DMS79 (cell line): Measurements from ENCODE around the gene CFAP54.

Experiments
- DNase-seq: peaks from one replicate; lab custom pipeline; 2025; lab: John Stamatoyannopoulos, UW

CFAP54 gene

GRCh38 chr12:96828169-96828789 lies 338.9 kb downstream of the CFAP54 start:
- no peak for DNase-seq

- no peak for DNase-seq
These were observed 340.0 kb downstream of the CFAP54 start for GRCh38 chr12:96829354-96829753.

DNA sequence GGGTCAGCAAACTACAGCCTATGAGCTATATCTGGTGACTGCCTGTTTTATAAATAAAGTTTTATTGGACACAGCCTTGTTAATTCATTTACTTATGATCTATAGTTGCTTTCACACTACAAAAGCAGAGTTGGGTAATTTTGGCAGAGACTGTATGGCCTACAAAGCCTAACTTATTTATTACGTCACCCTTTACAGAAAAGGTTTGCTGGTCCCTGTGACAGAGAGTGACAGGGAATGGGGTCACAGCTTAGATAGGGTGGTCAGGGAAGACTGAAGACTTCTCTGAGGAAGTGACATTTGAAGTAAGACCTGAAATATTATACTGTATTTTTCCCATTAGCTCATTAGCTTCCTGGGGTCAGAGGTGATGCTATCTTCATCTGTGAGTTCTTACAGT lies 342.0 kb downstream of the CFAP54 start:
- DNase-seq, result no peak

GRCh38 chr12:96846293-96846692 lies 356.9 kb downstream of the CFAP54 start:
- DNase-seq, result no peak

DNA sequence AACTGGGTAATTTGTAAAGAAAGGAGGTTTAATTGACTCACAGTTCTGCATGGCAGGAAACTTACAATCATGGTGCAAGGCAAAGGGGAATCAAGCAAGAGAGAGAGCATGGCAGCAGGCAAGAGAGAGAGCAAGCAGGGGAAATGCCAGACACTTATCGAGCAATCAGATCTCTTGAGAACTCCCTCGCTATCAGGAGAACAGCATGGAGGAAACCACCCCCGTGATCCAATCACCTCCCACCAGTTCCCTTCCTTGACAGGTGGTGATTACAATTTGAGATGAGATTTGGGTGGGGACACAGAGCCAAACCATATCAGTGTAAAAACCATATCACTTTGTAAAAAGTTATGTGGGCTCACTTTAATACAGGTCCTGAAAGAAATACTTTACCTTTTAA lies 361.3 kb downstream of the CFAP54 start:
- no peak for DNase-seq

DNA sequence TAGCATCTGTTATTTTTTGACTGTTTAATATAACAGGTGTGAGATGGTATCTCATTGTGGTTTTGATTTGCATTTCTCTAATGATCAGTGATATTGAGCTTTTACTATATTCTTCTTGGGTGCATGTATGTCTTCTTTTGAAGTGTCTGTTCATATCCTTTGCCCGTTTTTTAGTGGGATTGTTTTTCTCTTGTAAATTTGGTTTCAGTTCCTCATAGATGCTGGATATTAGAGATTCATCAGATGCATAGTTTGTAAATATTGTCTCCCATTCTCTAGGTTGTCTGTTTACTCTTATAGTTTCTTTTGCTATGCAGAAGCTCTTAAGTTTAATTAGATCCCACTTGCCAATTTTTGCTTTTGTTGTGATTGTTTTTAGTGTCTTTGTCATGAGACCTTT lies 368.8 kb downstream of the CFAP54 start:
- DNase-seq, result no peak

- no peak for DNase-seq
These were observed 372.3 kb downstream of the CFAP54 start for GRCh38 chr12:96861656-96862055.

DNA sequence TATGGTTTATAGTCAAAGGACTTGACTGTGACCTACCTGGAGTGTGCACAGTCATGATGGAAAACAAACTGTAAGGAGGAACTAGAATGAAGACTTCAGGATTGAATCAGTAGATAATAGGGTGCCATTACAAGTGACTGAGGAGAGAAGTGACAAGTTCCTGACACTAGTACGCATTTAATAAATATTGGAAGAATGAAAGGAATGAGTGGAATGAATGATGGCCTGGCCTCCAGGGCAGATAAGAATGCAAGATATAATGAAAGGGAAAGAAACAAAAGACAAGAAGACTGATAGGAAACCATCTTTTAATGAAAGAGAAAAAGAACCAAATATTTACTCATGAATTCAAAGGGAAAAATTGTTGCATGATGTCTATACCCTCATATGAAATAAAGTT lies 372.9 kb downstream of the CFAP54 start:
- no peak for DNase-seq

GRCh38 chr12:96864335-96864734 lies 375.0 kb downstream of the CFAP54 start:
- no peak for DNase-seq

DNA sequence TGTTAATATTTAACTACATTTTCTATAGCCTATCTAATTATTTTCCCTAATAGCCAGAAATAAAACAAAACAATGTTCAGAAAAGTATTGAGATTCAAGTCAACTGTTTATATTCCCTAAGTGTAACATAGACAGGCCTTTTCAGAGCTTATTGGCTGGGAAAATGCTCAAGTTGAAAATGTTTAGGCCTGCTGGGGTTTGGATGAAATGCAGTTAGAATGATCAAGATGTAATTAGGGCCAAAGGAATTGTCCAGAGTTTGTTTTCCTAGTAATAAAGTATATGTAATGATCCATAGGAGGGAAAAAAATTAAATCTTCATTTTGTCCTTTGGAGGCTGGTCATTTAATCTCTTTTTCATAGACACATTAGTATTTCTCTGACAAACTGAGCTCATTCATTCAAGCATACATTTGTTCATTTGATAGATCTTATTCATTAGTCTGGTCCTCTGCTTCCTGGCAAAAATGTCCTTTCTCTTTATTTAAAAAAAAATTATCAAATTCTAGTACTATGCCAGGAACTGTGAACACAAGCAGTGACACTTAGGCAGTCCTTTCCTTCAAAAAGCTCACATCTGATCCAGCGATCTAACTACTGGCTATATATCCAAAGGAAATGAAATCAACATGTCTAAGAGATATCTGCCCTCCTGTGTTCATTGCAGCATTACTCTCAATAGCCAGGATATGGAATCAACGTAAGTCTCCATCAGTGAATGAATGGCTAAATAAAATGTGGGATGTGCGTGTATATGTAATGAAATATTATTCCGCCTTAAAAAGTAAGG lies 377.6 kb downstream of the CFAP54 start:
- DNase-seq, result no peak

GRCh38 chr12:96870946-96871345 lies 381.6 kb downstream of the CFAP54 start:
- no peak for DNase-seq

DNA sequence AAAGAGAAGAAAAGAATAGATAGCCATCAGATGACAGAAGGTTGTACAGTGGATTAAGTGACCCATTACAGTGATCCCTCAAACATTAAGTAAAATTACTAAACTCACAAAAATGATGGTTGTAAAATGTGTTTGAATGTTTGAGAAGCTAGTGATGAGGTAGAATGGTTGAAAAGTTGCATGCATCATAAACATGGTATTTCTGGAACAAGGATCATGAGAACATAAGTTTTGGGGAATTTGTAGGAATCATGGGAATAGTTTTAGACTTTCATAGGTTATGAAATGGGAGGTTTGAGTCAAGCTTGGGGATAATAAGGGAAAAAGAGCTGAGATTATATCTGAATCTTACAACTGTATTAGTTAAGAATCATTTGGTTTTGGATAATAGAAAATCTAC lies 383.6 kb downstream of the CFAP54 start:
- DNase-seq, result no peak

- DNase-seq, result no peak
These were observed 384.8 kb downstream of the CFAP54 start for GRCh38 chr12:96874211-96874610.

DNA sequence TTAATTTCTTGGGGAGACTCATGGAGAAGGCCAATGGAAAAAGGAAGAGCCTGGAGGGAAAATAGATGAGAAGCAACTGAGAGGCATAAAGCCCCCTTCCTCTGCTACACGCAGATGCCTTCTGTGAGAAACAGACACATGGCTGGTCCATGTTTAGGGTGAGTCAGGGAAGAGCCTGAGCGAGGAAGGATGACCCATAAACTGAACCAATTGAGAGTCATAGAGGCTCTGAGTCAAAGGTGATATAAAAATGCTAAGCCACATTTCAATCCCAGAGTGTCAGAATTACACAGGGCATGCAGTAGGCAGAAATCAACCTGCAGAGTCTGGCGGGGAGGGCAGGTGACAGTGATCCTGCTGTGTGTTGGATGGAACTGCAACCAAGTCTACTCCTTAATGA lies 387.6 kb downstream of the CFAP54 start:
- DNase-seq, result no peak

- no peak for DNase-seq
These were observed 389.3 kb downstream of the CFAP54 start for GRCh38 chr12:96878704-96879103.

DNA sequence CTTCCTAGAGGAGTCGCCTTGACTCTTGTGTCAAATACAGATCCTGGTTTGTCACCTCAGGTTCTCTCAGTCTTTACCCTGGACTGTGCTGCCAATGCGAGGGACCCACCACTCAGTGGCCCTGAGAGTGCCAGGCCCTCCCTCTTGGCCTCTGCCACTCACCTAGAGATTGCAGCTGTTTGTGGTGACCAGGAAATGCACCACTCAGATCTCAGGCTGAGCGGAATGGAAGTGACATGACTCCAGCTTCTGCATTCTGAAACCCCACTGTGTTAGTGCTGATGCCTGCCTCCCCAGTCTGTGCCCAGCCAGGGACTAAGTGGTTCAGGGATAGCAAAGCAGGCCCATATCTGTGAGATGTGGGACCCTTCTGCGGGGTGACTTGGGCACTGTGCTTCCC lies 389.9 kb downstream of the CFAP54 start:
- DNase-seq, result no peak

GRCh38 chr12:96880220-96880619 lies 390.8 kb downstream of the CFAP54 start:
- DNase-seq, result no peak

DNA sequence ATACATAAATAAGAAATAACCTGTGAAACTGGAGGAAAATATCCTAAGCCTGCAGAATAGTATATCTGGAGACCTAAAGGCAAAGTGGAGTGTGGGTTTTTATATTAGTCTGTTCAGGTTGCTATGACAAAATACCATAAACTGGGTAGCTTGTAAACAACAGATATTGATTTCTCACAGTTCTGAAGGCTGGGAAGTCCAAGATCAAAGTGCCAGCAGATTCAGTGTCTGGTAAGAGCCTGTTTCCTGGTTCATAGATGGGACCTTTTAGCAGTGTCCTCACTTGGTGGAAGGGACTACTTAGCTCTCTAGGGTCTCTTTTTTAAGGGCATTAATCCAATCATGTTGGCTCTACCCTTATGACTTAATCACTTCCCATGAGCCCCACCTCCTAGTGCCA lies 392.2 kb downstream of the CFAP54 start:
- DNase-seq, result no peak

GRCh38 chr12:96882862-96883261 lies 393.5 kb downstream of the CFAP54 start:
- no peak for DNase-seq

- no peak for DNase-seq
These were observed 394.2 kb downstream of the CFAP54 start for GRCh38 chr12:96883571-96883970.

DNA sequence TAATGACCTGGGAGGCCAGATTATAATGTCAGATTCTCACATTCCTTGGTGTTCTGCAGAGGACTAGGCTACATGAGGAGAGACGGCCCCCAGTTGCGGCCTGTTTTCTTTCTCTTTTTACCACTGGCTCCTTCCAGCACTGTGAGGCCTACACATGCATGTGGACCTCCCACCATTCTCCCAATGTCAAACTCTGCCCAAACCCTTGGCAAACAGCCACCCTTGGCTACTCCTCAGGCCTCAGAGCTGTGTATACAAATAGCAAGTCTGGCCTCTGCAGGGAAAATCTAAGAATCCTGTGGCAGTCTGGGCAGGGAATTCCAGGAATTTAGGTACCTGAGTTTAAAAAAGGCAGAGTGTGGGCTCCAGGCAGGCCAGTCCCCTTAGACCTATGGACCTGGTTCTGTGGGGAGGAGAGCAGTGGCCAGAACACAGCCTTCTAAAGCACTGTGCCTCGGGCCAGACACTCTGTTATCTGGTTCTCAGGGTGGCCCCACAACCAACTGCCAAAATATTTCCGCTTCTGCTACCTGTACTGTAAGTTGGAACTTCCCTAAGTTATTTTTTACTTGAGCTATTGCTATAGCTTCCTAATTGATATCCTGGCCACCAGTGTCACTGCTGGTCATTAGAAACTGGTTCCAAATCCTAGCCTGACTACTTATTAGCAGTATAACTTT lies 397.8 kb downstream of the CFAP54 start:
- no peak for DNase-seq

DNA sequence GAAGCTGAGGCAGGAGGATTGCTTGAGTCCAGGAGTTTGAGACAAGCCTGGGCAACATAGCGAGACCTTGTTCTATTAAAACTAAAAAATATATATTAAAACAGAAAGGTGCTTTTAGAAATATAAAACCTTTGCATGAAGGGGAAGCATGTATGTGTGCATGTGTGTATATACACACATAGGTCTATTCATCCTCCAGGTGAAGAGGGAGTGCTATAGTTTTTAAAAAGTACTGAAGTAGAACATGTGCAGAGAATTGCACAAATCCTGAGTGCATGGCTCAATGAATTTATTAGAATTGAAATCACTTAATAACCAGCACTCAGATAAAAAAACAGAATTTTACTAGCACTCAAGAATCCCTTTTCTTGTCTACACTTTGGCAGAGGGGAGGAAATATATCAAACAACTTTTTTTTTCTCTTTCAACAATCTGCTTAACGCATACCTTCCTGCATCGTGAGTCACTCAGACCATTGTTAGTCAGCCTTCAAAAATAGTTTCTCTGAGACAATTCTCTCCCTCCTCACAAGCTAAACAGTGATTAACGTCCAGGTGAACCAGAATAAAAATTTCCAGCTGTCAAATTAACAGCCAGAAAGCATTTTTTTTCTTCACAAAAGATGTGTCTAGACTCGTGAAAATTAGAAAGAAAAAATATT lies 400.0 kb downstream of the CFAP54 start:
- DNase-seq, result peak; percentile 58

DNA sequence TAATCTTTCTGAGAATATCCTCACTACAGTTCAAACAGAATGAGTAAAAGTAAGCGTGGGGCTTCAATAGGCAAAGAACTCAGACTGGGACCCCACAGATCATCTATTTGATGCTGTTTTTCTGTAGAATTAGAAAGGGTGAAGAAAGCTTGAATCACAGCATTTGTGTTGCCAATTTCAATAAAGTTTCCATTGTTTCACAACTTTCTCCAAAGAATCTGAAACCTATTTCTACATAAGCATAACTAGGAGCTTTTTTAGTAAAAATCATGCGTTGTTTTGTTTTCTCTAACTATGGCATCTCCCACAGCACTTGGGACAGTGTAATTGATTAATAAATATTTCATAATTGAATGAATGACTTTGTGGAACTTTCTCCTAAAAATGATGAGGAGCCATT lies 401.0 kb downstream of the CFAP54 start:
- no peak for DNase-seq
